Ovary (tissue), 3 donors: ENCODE results near the gene SLC5A7.

Source experiments
- EP300 ChIP-seq: sonication (generic); formaldehyde crosslinking; IDR thresholded peaks from one replicate; pipeline ENCODE4 v1.6.1; 2017; ENCODE audit warnings: antibody characterized with exemption
- POLR2A ChIP-seq: fragments of 450-650 bp; IDR thresholded peaks from one replicate; pipeline ENCODE4 v1.6.1; 2017; ENCODE audit warnings: antibody characterized with exemption, mild to moderate bottlenecking, moderate library complexity
- TF ChIP-seq, protein P1 (sequence below), 3 donors: fragments of 450-650 bp in 2 of 3; fragments of 200-600 bp in 1 of 3; IDR thresholded peaks; one replicate each; pipeline versions ENCODE4 v1.5.1 to v1.8.0; 2016 to 2022; ENCODE audit warnings: antibody characterized with exemption in 3 of 3, mild to moderate bottlenecking in 1 of 3
- donor health status: DM: no; HTN: no; CAD: no.

DNA sequence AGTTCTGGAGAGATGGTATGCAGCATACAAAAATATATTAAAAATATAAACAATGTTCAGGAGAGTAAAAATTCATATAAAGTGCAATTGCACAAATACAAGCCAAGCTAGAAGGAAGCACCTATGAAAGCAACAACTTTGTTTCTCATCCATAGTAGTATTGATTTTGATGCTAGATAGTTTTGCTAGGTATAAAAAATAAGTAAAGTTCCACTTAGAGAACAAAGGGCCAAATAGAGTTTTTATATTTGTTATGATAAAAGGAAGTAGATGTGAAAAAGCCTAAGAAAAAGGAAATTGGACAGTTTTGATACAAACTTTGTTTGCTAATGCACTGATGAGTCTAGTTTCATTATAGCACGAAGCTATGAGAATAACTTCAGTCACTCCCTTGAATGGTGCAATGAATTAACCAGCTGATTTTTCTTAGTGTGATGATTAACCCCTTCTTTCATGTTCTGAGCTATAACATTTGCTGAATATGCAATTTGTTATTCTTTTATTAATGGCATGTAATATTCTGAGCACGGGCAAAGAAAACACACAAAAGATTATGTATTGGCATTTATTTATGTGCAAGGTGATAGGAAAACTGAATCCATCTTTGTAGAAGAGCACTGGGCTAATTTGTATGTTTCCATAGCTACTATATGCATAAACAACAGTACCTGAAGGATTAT, 24.7 kb downstream of the SLC5A7 start:
- TF ChIP-seq, protein P1, sequence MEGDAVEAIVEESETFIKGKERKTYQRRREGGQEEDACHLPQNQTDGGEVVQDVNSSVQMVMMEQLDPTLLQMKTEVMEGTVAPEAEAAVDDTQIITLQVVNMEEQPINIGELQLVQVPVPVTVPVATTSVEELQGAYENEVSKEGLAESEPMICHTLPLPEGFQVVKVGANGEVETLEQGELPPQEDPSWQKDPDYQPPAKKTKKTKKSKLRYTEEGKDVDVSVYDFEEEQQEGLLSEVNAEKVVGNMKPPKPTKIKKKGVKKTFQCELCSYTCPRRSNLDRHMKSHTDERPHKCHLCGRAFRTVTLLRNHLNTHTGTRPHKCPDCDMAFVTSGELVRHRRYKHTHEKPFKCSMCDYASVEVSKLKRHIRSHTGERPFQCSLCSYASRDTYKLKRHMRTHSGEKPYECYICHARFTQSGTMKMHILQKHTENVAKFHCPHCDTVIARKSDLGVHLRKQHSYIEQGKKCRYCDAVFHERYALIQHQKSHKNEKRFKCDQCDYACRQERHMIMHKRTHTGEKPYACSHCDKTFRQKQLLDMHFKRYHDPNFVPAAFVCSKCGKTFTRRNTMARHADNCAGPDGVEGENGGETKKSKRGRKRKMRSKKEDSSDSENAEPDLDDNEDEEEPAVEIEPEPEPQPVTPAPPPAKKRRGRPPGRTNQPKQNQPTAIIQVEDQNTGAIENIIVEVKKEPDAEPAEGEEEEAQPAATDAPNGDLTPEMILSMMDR (IDR thresholded peaks at IDR 0.05): no peak
- no peak for TF ChIP-seq EP300
- no peak for TF ChIP-seq POLR2A
